Thymus (tissue), 11 donors: ENCODE measurements around the gene SEL1L3. TPM values are rescaled to one million over a fixed set of nuclear protein-coding genes. Genes with fewer than 3 reads are reported as not detected.

Experiments
- DNase-seq, 9 donors: peaks; one replicate each; pipeline ENCODE4 v3.0.0-alpha.2; 2013; ENCODE audit warnings: low spot score in 9 of 9, low read depth in 6 of 9, missing footprints in 1 of 9
- H3K27ac ChIP-seq, 2 donors: one replicate each; pipeline ENCODE4 v1.5.1; 2013; ENCODE audit warnings: control low read depth in 1 of 2, low read depth in 1 of 2, low read length in 1 of 2, mild to moderate bottlenecking in 1 of 2, moderate library complexity in 1 of 2
- H3K27me3 ChIP-seq, 2 donors: one replicate each; pipeline ENCODE4 v1.5.1; 2013; ENCODE audit warnings: low read length in 1 of 2; ENCODE audit not compliant: control insufficient read depth in 2 of 2, insufficient read depth in 1 of 2
- H3K36me3 ChIP-seq, 2 donors: one replicate each; pipeline ENCODE4 v1.5.1; 2013; ENCODE audit warnings: low read length in 1 of 2, mild to moderate bottlenecking in 1 of 2, moderate library complexity in 1 of 2; ENCODE audit not compliant: control insufficient read depth in 2 of 2, insufficient read depth in 2 of 2
- H3K4me1 ChIP-seq, 2 donors: one replicate each; pipeline ENCODE4 v1.5.1; 2013; ENCODE audit warnings: low read length in 2 of 2; ENCODE audit not compliant: control insufficient read depth in 2 of 2, insufficient read depth in 2 of 2
- H3K4me3 ChIP-seq, 2 donors: one replicate each; pipeline ENCODE4 v1.5.1; 2013; ENCODE audit warnings: low read length in 2 of 2, control low read depth in 1 of 2, mild to moderate bottlenecking in 1 of 2
- H3K9me3 ChIP-seq, 2 donors: one replicate each; pipeline ENCODE4 v1.5.1; 2013; ENCODE audit warnings: low read length in 1 of 2, mild to moderate bottlenecking in 1 of 2; ENCODE audit not compliant: control insufficient read depth in 2 of 2, insufficient read depth in 1 of 2
- WGBS: extraction: QIAGEN DNeasy Blood & Tissue Kit; methylation state at CpG from one replicate; pipeline ENCODE4 v1.1.7; 2013; 5-methylcytosine and 5-hydroxymethylcytosine counted together
- polyA plus RNA-seq: library from polyadenylated mRNA; stranded (reverse); fragments of 200-250 nt; gene quantifications from one replicate; pipeline ENCODE4 v1.2.3, GENCODE V29; 2013
- total RNA-seq: library from RNA; stranded (reverse); fragments of 120-200 nt; gene quantifications from one replicate; pipeline ENCODE4 v1.2.4, GENCODE V29; 2013
- donor health status: healthy.

The SEL1L3 gene
- total and polyA plus RNA-seq, 2 donors: 6.8 to 27.4 TPM

DNA sequence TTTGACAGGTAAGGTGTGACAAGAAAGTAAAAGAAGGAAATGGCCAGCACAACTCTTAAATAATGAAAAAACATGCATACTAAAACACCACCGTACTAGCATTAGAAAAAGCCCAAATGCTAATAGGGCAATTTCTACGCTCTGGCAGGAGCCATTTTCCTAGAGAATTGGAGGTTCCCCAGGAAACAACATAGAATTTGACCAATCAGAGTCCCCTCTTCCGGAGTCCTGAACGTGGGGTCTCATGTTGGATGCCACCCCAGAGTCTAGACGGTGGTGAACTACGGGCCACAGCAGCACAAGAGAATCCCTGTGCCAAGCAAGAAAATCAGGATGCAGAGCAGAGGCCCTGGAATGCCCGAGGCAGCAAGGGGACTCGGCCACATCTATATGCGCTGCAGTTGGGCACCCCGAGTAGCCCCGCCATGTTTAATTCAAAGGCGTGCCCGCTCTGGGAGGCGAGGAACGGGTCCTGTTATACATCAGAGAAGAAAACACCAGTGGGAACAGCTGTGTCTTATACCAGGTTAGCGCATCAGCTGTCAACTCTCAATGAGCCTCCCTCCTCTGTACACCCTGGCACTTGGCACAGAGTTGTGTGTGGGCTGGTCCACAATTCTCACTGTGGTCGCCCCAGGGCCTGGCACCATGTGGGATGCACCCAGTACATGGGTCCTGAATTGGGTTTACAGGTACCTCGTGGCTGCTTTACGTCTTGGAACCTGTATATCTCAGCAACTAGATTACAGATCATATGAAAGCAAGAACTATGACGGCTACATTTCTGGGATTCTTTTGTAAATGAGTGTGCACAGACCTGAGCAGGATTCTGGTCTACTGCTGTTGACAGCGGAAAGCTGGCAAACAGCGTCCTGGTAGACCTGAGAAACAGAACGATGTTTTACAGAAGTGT is 52.1 kb downstream of the SEL1L3 start:
- no peak for DNase-seq
- H3K4me3 ChIP-seq: no peak overlapping the region
- no peaks in the 10 kb centered on the region for H3K36me3 ChIP-seq
- 98% methylated on average over 23 of the region's 23 CpGs for WGBS
- no peak overlapping the region for H3K27ac ChIP-seq
- no peaks in the 10 kb centered on the region for H3K27me3 ChIP-seq
- no peaks in the 10 kb centered on the region for H3K9me3 ChIP-seq
- no peaks in the 10 kb centered on the region for H3K4me1 ChIP-seq

DNA sequence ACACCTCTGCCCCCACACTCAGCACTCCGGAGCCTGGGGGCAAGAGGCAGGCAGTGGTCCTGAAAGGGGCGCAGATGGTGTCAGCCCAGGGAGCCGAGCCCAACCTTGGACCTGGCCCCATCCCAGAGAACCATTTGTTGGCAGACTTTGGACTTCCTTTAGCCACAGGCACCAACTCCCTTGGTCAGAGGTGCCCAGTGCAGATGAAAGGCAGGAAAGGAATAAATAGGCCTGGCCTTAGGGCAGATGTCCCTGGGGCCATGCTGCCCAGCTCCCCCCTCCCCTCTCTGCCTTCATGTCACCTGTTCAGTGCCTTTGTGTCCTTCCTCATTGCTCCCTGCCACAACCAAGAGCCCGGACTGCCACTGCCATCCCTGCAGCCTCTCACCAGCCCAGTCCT is 52.8 kb downstream of the SEL1L3 start:
- Histone ChIP-seq H3K36me3 (no peaks in the 10 kb centered on the region), H3K27me3 (no peaks in the 10 kb centered on the region), H3K9me3 (no peaks in the 10 kb centered on the region), H3K27ac (no peak overlapping the region), H3K4me1 (no peaks in the 10 kb centered on the region), H3K4me3 (no peak overlapping the region)
- DNase-seq: no peak
- WGBS: 96% methylated on average over 4 of the region's 4 CpGs

DNA sequence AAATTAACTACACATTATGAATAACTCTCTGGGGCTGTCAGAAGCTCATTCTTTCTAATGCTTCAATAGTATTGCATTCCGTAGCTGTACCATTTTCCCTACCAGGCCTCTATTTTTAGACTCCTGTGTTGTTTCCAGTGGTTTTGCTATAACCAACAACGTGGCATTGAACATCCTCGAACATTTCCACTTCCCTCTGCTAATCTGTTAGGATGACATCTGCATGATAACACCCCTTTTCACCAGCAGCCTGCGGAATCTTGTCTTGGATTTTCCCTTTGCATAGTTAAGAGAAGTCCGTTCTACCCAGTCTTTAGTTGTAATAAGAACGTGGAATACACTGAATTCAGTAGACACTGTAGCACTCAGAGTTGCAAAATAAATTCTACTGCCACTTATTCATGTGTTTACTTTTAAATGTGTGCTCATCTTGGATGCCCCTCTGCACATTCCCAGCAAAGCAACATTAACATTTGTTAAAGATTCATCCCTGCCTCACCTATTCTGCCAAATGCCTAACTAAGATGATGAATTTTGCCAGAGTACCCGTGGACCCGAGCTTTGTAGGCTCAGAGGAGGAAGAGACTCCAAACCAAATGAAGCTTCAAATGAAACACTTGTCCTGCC is 55.6 kb downstream of the SEL1L3 start:
- 91% methylated on average over 8 of the region's 8 CpGs for WGBS
- H3K27ac ChIP-seq: no peak overlapping the region
- no peaks in the 10 kb centered on the region for H3K4me1 ChIP-seq
- H3K4me3 ChIP-seq: no peak overlapping the region
- no peaks in the 10 kb centered on the region for H3K27me3 ChIP-seq
- no peaks in the 10 kb centered on the region for H3K9me3 ChIP-seq
- H3K36me3 ChIP-seq: no peaks in the 10 kb centered on the region
- no peak for DNase-seq

DNA sequence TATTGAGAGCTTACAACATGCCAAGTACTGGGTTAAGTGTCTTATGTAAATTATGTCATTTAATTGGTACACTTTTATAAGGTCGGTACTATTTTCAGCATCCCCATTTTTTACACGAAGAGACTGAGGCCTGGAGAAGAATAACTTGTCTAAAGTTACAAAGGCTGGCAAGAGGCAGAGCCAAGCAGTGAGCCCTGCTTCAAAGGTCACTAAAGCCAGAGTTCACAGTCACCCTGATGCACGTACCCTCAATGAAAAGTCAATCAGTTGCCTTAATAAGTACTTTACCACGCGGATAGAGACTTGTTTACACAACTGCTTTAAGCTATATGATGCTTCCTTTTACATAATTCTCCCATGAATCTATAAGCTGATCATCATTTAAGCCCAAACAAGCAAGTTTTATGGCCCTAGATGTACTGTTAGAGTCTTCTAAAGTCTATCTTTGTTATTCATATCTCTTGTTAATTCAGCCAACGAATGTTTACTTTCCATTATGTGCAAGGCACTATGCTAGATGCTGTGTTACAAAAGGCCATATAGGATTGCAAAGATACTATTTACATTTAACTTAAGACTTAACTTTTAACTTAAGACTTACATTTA is 57.4 kb downstream of the SEL1L3 start:
- 93% methylated on average over 6 of the region's 6 CpGs for whole genome bisulfite sequencing
- H3K27me3 ChIP-seq: no peaks in the 10 kb centered on the region
- H3K4me1 ChIP-seq: no peaks in the 10 kb centered on the region
- no peaks in the 10 kb centered on the region for H3K36me3 ChIP-seq
- no peak overlapping the region for H3K4me3 ChIP-seq
- no peak for DNase-seq
- no peak overlapping the region for H3K27ac ChIP-seq
- H3K9me3 ChIP-seq: no peaks in the 10 kb centered on the region

GRCh38 chr4:25803720-25804225 is 59.0 kb downstream of the SEL1L3 start:
- Histone ChIP-seq H3K36me3 (no peaks in the 10 kb centered on the region), H3K4me1 (no peaks in the 10 kb centered on the region), H3K4me3 (no peak overlapping the region), H3K27ac (no peak overlapping the region), H3K9me3 (no peaks in the 10 kb centered on the region), H3K27me3 (no peaks in the 10 kb centered on the region)
- WGBS: 97% methylated on average over 3 of the region's 3 CpGs
- no peak for DNase-seq

DNA sequence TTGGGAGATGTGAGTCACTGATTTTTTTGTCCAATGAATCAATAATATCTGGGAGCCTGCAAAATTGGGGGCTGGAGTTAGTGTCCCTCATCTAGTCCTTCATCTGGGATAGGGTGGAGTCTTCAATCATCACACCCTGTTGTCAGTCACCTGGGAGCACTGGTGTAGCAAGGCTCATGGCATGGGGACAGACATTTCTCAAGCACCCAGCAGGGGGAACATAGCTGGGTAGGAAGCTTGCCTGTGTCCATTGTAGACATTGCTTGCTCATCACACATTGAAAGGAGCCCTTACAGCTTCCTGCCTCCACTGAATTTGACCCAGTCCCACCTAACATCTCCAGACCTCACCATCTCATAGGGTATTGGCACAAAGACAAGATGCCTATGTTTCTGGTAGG is 61.2 kb downstream of the SEL1L3 start:
- Histone ChIP-seq H3K4me1 (no peaks in the 10 kb centered on the region), H3K36me3 (no peaks in the 10 kb centered on the region), H3K4me3 (no peak overlapping the region), H3K27ac (no peak overlapping the region), H3K27me3 (no peaks in the 10 kb centered on the region), H3K9me3 (no peaks in the 10 kb centered on the region)
- no peak for DNase-seq

DNA sequence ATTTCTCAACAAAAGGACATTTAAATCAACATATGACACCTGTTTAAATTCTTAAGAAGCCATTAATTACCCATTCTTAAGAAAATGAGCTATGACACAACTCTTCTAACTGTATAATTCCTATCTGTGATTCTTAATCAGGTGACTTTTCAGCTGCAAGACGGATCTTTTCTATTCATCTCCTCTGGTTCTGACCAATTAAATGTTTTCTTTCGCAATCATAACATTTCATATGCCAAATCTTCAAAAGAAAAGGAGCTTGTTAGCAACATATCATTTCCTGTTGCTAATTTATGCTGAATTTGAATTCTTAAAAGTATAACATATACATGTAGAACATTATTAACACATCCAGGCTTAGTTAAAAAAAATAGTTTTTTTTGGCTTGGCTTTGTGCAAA is 62.5 kb downstream of the SEL1L3 start:
- Histone ChIP-seq H3K27me3 (no peaks in the 10 kb centered on the region), H3K9me3 (no peaks in the 10 kb centered on the region), H3K4me1 (no peaks in the 10 kb centered on the region), H3K27ac (no peak overlapping the region), H3K4me3 (no peak overlapping the region), H3K36me3 (no peaks in the 10 kb centered on the region)
- no peak for DNase-seq
- 92% methylated on average over 2 of the region's 2 CpGs for WGBS

DNA sequence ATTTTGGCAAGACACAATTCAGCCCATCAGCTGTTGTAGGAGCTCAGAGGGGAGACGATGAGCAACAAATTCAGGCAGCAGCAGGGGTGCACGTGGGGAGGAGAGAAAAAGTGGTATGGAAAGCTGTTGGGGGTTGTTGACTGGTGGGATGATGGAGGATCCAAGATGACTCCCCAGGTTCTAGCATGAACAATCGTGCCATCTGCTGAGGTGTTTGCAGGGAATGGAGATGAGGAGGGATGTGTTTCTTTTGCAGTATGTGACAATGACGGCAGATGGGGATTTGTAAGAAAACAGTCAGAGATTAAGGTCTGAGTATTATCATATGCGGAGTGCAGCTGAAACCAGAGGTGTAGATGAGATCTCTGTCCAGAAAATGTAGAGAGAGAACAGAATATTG is 63.3 kb downstream of the SEL1L3 start:
- Histone ChIP-seq H3K9me3 (no peaks in the 10 kb centered on the region), H3K27me3 (no peaks in the 10 kb centered on the region), H3K36me3 (no peaks in the 10 kb centered on the region), H3K4me1 (no peaks in the 10 kb centered on the region), H3K4me3 (no peak overlapping the region), H3K27ac (no peak overlapping the region)
- 96% methylated on average over 5 of the region's 5 CpGs for WGBS
- no peak for DNase-seq

DNA sequence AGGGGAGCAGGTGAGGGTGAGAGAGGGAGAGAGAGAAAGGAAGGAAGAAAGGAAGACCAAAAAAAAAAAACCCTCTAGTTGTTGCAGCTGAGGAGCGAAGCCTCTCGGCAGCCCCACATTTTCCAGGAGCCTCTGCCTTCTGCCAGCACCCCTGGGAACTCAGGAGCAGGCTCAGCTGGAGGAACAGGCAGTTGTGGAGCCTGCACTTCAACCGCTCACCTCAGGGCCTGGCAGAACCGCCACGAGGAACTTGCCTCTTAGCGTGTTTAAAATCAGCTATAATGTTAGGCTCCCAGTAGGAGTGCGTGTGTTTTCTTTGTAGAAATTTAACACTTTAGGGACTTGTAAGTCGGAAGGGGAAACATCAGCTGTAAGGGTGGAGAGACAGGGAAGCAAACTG is 65.7 kb downstream of the SEL1L3 start:
- H3K27me3 ChIP-seq: no peaks in the 10 kb centered on the region
- no peak for DNase-seq
- WGBS: 93% methylated on average over 8 of the region's 8 CpGs
- H3K36me3 ChIP-seq: no peaks in the 10 kb centered on the region
- no peak overlapping the region for H3K4me3 ChIP-seq
- H3K27ac ChIP-seq: no peak overlapping the region
- no peaks in the 10 kb centered on the region for H3K9me3 ChIP-seq
- H3K4me1 ChIP-seq: no peaks in the 10 kb centered on the region
